PC-3 (cell line): ENCODE data around the gene EBPL.

ENCODE experiments used
- EZH2 ChIP-seq: fragments of 300-600 bp; sonication (generic); IDR thresholded peaks from one replicate; pipeline ENCODE4 v1.6.1; 2017; ENCODE audit warnings: antibody characterized with exemption, mild to moderate bottlenecking, low read length; ENCODE audit not compliant: unreplicated experiment
- TF ChIP-seq, protein P1 (sequence below): fragments of 300-600 bp; sonication (generic); conservative IDR thresholded peaks from 2 replicates; pipeline ENCODE4 v1.5.1; 2017; ENCODE audit warnings: antibody characterized with exemption, low read depth, mild to moderate bottlenecking, low read length

GRCh38 chr13:49649963-49650312 lies 41.3 kb downstream of the EBPL start:
- TF ChIP-seq, protein P1, sequence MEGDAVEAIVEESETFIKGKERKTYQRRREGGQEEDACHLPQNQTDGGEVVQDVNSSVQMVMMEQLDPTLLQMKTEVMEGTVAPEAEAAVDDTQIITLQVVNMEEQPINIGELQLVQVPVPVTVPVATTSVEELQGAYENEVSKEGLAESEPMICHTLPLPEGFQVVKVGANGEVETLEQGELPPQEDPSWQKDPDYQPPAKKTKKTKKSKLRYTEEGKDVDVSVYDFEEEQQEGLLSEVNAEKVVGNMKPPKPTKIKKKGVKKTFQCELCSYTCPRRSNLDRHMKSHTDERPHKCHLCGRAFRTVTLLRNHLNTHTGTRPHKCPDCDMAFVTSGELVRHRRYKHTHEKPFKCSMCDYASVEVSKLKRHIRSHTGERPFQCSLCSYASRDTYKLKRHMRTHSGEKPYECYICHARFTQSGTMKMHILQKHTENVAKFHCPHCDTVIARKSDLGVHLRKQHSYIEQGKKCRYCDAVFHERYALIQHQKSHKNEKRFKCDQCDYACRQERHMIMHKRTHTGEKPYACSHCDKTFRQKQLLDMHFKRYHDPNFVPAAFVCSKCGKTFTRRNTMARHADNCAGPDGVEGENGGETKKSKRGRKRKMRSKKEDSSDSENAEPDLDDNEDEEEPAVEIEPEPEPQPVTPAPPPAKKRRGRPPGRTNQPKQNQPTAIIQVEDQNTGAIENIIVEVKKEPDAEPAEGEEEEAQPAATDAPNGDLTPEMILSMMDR, result no peak
- TF ChIP-seq EZH2, result no peak
